Measurements from ENCODE around the gene NAP1L1.

Gene NAP1L1

GRCh38 chr12:76108356-76108755 lies 23.9 kb upstream of the NAP1L1 start:
- no peak for TF ChIP-seq MAX (IDR thresholded peaks at IDR 0.05; ENCODE audit: low read depth, low read length)
- no peak for TF ChIP-seq CTCF (IDR thresholded peaks at IDR 0.05; ENCODE audit: low read depth, low read length)
- TF ChIP-seq MYC (IDR thresholded peaks at IDR 0.05; ENCODE audit: low read depth, low read length): no peak
- no peak for TF ChIP-seq POLR2A (IDR thresholded peaks at IDR 0.05; ENCODE audit: extremely low read depth, insufficient read length)
- no peak overlapping the region for H3K4me3 ChIP-seq (ENCODE audit: low read depth, low read length)
- DNase-seq (ENCODE audit: low read depth): no peak

GRCh38 chr12:76106631-76107030 lies 22.1 kb upstream of the NAP1L1 start:
- no peak for DNase-seq (ENCODE audit: low read depth)
- H3K4me3 ChIP-seq (ENCODE audit: low read depth, low read length): no peak overlapping the region
- TF ChIP-seq POLR2A (IDR thresholded peaks at IDR 0.05; ENCODE audit: extremely low read depth, insufficient read length): no peak
- no peak for TF ChIP-seq CTCF (IDR thresholded peaks at IDR 0.05; ENCODE audit: low read depth, low read length)
- TF ChIP-seq MAX (IDR thresholded peaks at IDR 0.05; ENCODE audit: low read depth, low read length): no peak
- no peak for TF ChIP-seq MYC (IDR thresholded peaks at IDR 0.05; ENCODE audit: low read depth, low read length)

GRCh38 chr12:76103958-76104357 lies 19.5 kb upstream of the NAP1L1 start:
- TF ChIP-seq CTCF (IDR thresholded peaks at IDR 0.05; ENCODE audit: low read depth, low read length): no peak
- no peak for TF ChIP-seq POLR2A (IDR thresholded peaks at IDR 0.05; ENCODE audit: extremely low read depth, insufficient read length)
- TF ChIP-seq MAX (IDR thresholded peaks at IDR 0.05; ENCODE audit: low read depth, low read length): no peak
- TF ChIP-seq MYC (IDR thresholded peaks at IDR 0.05; ENCODE audit: low read depth, low read length): no peak
- no peak for DNase-seq (ENCODE audit: low read depth)
- H3K4me3 ChIP-seq (ENCODE audit: low read depth, low read length): no peak overlapping the region

GRCh38 chr12:76101739-76102385 lies 17.4 kb upstream of the NAP1L1 start:
- TF ChIP-seq MYC (IDR thresholded peaks at IDR 0.05; ENCODE audit: low read depth, low read length) (no peak), CTCF (IDR thresholded peaks at IDR 0.05; ENCODE audit: low read depth, low read length) (no peak), MAX (IDR thresholded peaks at IDR 0.05; ENCODE audit: low read depth, low read length) (no peak), POLR2A (IDR thresholded peaks at IDR 0.05; ENCODE audit: extremely low read depth, insufficient read length) (no peak)
- no peak overlapping the region for H3K4me3 ChIP-seq (ENCODE audit: low read depth, low read length)
- DNase-seq (ENCODE audit: low read depth): no peak

GRCh38 chr12:76096079-76096646 lies 11.7 kb upstream of the NAP1L1 start:
- no peak overlapping the region for H3K4me3 ChIP-seq (ENCODE audit: low read depth, low read length)
- no peak for DNase-seq (ENCODE audit: low read depth)
- TF ChIP-seq MAX (IDR thresholded peaks at IDR 0.05; ENCODE audit: low read depth, low read length): no peak
- TF ChIP-seq CTCF (IDR thresholded peaks at IDR 0.05; ENCODE audit: low read depth, low read length): no peak
- no peak for TF ChIP-seq POLR2A (IDR thresholded peaks at IDR 0.05; ENCODE audit: extremely low read depth, insufficient read length)
- TF ChIP-seq MYC (IDR thresholded peaks at IDR 0.05; ENCODE audit: low read depth, low read length): no peak
